GM21381 (cell line): ENCODE measurements around the gene SRD5A3.

ENCODE experiments used
- ATAC-seq: cut with Tn5 transposase; IDR thresholded peaks from one replicate; pipeline ENCODE4 v1.9.1; 2021; ENCODE audit warnings: mild to moderate bottlenecking, moderate library complexity; ENCODE audit not compliant: unreplicated experiment

SRD5A3 gene

GRCh38 chr4:55372259-55372658, 26.2 kb downstream of the SRD5A3 start:
- ATAC-seq: no peak

GRCh38 chr4:55373461-55373860, 27.4 kb downstream of the SRD5A3 start:
- no peak for ATAC-seq

GRCh38 chr4:55376698-55377097, 30.7 kb downstream of the SRD5A3 start:
- ATAC-seq: no peak

- ATAC-seq: no peak
Observed at GRCh38 chr4:55378617-55379467, 32.8 kb downstream of the SRD5A3 start.

- ATAC-seq: no peak
Observed at GRCh38 chr4:55380576-55380975, 34.5 kb downstream of the SRD5A3 start.

GRCh38 chr4:55381502-55381901, 35.5 kb downstream of the SRD5A3 start:
- ATAC-seq: no peak

- ATAC-seq: no peak
Observed at GRCh38 chr4:55382488-55383003, 36.5 kb downstream of the SRD5A3 start.

GRCh38 chr4:55385201-55385649, 39.2 kb downstream of the SRD5A3 start:
- no peak for ATAC-seq

- ATAC-seq: peak; percentile 84
Observed at GRCh38 chr4:55386073-55386472, 40.0 kb downstream of the SRD5A3 start.

GRCh38 chr4:55386840-55387239, 40.8 kb downstream of the SRD5A3 start:
- no peak for ATAC-seq

- ATAC-seq: no peak
Observed at GRCh38 chr4:55393461-55394320, 47.6 kb downstream of the SRD5A3 start.

GRCh38 chr4:55395218-55395528, 49.1 kb downstream of the SRD5A3 start:
- no peak for ATAC-seq

GRCh38 chr4:55395529-55396307, 49.7 kb downstream of the SRD5A3 start, which contains the start of gene TMEM165:
Gene TMEM165, plus strand, starts transcription at chr4:55395957. Its CDS starts 233 bp downstream, at chr4:55396190.
- ATAC-seq: peak; percentile 94

GRCh38 chr4:55396308-55397125, 50.5 kb downstream of the SRD5A3 start:
- ATAC-seq: peak; percentile 25

- no peak for ATAC-seq
Observed at GRCh38 chr4:55397126-55397436, 51.0 kb downstream of the SRD5A3 start.

- no peak for ATAC-seq
Observed at GRCh38 chr4:55397520-55398321, 51.7 kb downstream of the SRD5A3 start.

GRCh38 chr4:55398461-55398860, 52.4 kb downstream of the SRD5A3 start:
- no peak for ATAC-seq

- ATAC-seq: no peak
Observed at GRCh38 chr4:55398966-55399365, 52.9 kb downstream of the SRD5A3 start.

GRCh38 chr4:55399581-55399980, 53.5 kb downstream of the SRD5A3 start:
- no peak for ATAC-seq
